NCI-H187 (cell line): ENCODE results near the gene VRK1.
"Not testable (repeated sequence)": the region's sequence is repeated elsewhere in the genome, so short reads cannot be mapped to it uniquely, and the experiment has no call there.

ENCODE experiments used
- DNase-seq, 2 experiments: peaks; one replicate each; lab custom pipeline; 2025; lab: John Stamatoyannopoulos, UW

The VRK1 gene, protein sequence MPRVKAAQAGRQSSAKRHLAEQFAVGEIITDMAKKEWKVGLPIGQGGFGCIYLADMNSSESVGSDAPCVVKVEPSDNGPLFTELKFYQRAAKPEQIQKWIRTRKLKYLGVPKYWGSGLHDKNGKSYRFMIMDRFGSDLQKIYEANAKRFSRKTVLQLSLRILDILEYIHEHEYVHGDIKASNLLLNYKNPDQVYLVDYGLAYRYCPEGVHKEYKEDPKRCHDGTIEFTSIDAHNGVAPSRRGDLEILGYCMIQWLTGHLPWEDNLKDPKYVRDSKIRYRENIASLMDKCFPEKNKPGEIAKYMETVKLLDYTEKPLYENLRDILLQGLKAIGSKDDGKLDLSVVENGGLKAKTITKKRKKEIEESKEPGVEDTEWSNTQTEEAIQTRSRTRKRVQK

DNA sequence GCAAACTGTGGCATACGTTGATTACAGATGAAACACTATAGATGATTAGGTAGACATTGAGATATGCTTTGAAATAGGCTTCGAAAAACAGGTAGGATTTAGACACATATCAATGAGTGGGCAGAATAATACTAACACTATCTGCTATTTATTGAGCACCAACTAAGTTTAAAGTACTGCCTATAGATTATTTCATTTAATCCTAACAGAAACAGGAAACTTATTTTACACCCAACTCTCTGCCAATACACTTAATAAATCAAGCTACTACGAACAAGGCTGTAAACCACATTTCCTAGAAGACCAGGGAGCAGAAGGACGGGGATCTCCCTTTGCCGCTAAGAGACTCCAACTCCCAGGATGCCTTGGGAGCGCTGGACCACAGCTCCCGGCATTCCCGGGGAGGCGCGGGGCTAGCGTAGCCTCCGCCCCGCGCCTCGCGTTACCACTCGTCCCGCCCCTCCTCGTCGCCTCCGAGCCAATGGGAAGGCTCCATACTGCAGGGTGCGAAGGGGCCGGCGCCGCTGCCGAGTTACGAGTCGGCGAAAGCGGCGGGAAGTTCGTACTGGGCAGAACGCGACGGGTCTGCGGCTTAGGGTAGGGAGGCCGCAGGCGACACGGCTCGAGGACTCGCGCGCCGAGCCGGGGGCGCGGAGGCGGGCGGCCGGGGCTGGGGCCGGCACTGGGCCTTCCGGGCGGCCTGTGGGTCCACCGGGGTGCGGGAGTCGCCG lies at the start of gene VRK1:
VRK1 (plus strand) TSS at position 532 of the 731 bp plus-strand sequence. CDS start 36,090 bp downstream, outside the sequence.
- peak; percentile 93 to 98 for DNase-seq

DNA sequence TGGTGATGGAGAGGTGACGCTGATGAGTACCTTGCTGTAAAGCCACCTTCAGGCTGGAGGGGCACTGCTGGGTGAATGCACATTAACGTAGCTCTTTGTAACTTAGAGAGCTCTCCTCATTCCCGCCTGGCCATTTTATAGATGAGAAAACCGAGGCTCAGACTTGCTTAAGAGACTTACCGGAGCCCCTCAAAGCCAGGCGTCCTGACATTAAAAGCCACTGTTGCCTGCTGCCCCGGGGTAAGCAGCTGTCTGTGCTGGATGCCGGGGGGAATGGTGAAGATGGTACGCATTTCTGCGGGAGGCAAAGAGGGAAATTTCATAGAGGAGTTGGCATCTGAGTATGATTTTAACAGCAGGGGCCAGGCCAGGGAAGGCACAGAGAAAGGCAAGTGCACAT lies 49.6 kb upstream of the VRK1 start:
- DNase-seq, result no peak

DNA sequence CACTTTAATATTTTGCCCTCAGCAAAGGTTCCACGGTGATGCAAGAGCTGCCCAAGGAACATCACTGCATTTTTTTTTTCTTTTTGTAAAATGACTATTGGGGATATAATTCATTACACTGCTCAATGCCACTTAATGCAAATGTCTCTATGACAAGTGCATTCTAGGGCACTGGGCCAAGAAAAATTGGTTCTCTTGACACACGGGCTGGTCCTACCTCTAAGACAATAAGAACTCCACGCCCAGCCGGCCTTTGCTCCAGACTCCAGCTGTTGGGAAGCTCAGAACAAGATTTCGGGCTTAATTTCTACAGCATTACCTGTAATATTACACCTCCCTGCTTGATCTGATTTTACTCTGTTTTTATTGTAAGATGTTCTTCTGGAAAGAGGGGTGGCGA lies 48.8 kb upstream of the VRK1 start:
- peak; percentile 46 to 76 for DNase-seq

DNA sequence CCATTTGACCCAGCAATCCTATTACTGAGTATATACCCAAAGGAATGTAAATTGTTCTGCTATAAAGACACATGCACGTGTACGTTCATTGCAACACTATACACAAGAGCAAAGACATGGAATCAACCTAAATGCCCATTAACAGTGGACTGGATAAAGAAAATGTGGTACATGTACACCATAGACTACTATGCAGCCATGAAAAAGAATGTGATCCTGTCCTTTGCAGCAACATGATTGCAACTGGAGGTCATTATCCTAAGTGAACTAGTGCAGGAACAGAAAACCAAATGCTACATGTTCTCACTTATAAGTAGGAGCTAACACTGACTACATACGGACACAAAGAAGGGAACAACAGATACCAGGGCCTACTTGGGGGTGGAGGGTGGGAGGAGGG lies 45.7 kb upstream of the VRK1 start:
- DNase-seq, result no peak

DNA sequence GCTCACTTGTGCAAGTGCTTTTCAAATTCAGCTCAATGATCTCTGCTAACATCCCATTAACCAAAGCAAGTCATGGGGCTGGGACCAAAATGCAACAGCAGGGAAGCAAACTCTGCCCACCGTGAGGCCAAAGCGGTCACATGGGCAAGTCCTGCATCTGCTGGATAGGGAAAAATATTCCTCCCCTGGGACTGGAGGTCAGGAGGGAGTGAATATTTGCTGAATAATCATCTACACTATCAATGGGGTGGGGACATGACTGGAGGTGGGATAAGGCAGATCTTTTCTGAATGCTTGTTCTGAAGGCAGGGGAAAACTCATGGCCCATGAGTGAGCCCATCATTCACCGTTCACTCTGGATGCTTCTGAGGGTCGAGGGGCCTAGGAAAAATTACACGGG lies 45.1 kb upstream of the VRK1 start:
- DNase-seq, result no peak

DNA sequence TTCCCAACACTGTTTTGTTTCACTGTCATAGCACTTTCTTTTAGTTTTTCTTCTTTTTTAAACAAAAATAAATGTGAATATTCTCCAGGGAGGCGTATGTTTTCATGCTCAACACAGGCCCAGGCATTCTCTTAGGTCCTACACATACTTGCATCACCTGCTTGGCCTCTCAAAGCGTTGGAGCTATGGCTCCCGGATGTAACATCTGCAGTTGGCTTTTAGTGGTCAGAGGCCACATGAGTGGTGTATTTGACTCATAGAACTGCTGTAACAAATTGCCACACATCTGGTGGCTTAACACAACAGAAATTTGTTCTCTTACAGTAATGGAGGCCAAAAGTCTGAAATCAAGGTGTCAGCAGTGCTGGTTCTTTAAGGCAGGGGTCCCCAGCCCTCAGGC lies 44.6 kb upstream of the VRK1 start:
- no peak for DNase-seq

DNA sequence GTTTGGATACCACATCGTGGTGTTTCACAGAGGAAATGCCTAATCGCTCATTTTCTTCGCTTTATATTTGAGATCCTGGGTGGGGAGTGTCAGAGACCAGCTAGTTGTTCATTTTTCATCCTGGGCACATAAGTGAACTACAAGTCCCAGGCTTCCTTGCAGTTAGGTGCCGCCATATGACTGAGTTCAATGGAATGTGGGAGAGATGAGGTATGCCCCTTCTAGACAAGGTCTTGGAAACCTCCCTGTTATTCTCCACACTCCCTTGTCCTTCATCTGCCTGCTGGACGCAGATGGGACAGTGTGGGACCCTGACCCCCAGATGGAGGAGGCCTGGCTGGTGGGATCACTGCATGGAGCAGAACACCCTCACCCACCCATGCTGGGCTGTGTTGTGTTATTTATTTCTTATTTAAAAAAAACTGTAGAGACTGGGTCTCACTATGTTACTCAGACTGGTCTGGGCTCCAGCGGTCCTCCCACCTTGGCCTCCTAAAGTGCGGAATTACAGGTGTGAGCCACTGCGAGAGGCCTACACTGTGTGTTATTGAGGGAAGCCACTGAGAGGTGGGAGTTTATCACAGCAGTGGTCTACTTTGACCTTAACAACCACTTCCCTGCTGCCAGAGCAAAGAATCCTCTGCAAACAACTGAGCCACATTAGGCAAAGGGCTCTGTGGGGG lies 42.9 kb upstream of the VRK1 start:
- DNase-seq, result no peak

DNA sequence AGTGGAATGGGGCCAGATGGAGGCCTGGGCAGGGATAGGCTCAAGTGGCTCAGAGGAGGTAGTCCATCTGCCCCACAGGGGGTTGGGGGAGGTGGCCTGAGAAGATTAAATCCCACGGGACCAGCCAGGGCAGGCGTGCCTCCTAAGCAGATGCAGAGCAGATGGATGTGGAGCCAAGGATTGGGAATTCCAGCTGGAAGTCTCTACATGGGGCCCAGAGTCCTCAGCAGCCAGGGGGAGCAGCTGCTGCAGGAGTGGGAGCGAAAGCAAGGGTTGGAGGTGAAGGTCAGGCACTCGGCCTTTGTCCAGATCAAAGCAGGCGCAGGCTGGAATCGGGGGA lies 42.4 kb upstream of the VRK1 start:
- no peak for DNase-seq

DNA sequence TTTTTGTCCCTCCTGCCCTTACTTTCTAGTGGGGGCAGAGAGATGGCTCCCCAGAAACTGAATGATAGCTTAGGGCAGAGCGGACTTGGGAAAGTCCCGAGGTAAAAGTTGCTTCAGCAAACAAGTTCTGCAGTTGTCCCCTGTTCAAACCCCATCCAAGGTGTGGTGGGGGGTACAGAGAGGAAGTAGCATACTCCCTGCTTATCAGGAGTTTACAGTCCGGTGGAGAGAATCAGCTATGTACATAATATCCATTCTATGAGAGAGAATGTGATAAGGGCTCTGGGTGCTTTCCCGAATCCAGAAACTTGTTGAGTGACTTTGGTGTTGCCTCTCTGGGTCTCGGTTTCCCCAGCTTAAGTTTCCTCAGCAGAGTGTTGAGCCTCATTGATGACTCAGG lies 40.4 kb upstream of the VRK1 start:
- DNase-seq, result no peak

DNA sequence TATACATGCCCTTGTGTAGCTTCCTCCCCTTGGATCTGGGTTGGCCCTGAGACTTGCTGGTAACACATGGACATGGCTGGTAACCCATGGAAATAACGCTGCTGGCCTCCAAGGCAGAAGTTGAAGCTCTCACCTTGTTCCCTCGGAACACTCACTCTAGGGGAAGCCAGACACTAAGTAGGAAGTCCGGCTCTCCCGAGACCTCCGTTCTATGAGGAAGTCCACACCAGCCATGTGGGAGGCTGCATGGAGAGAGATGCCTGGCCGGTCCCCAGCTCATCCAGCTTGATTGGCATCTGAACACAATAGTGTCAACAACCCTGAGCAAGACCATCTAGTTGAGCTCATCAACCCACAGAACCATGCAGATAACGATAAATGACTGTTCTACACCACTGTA lies 39.7 kb upstream of the VRK1 start:
- no peak for DNase-seq

DNA sequence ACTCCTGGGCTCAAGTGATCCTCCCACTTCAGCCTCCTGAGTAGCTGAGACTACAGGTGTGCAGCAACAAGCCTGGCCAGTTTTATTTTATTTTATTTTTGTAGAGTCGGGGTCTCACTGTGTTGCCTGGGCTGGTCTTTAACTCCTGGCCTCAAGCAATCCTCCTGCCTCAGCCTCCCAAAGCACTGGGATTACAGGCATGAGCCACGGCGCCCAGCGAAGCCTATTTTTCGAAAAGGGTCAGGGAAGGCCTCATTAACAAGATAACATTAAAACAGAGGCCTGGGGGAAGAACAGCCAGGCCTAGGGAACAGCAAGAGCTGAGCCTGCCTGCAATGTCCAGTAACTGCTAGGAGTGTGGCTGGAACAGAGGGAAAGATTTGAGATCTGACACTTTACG lies 36.1 kb upstream of the VRK1 start:
- DNase-seq, result no peak

DNA sequence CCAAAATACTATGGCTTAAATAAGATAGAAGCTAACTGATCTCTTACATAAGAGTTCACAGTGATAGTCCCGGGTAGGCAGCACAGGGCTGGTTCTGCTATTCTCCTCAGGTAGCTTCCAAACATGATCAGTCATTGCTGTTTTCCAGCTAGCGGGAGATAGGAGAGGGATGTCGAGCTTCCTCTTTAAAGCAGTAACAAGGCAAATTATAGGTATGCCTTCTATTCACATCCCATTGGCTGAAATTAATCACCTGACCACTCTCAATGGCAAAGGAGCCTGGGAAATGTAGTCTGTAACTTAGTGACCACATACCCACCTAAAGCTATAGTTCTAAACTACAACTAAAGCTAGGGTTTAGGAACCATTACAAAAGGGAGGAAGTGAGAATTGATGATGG lies 34.5 kb upstream of the VRK1 start:
- DNase-seq, result peak; percentile 33 to 55

DNA sequence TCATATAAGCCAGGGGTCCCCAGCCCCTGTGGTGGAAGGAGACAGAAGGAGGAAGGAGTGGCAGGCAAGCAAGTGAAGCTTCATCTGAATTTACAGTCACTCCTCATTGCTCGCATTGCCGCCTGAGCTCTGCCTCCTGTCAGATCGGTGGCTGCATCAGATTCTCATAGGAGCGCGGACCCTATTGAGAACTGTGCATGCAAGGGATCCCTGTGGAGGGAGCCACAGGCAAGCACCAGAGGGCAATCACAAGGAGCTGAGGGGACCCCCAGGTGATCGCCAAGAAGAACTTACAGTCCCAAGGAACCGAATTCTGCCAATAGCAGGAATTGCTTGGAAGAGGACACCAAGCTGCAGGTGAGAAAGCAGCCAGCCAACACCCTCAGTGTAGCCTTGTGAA lies 33.2 kb upstream of the VRK1 start:
- DNase-seq, result no peak

DNA sequence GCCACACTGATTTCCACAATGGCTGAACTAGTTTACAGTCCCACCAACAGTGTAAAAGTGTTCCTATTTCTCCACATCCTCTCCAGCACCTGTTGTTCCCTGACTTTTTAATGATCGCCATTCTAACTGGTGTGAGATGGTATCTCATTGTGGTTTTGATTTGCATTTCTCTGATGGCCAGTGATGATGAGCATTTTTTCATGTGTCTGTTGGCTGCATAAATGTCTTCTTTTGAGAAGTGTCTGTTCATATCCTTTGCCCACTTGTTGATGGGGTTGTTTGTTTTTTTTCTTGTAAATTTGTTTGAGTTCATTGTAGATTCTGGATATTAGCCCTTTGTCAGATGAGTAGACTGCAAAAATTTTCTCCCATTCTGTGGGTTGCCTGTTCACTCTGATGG lies 32.0 kb upstream of the VRK1 start:
- not testable (repeated sequence) for DNase-seq

DNA sequence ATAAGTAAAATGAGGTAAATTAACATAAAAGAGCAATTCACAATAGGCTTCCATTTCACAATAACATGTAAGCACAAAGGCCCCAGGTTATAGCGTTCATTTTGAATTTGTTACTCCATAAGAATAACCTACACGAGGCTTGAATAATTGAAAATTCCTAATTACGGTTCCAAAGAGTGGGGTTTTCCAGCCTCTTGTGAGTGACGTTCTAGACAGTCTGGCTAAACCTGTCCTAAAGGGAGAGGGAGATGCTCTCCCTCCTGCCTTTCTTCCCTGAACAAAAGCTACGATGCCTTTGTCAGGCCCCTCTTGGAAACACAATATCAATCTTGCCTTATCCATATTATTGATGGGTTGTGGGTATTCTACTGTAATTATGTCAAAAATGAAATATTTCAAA lies 24.3 kb upstream of the VRK1 start:
- no peak for DNase-seq

DNA sequence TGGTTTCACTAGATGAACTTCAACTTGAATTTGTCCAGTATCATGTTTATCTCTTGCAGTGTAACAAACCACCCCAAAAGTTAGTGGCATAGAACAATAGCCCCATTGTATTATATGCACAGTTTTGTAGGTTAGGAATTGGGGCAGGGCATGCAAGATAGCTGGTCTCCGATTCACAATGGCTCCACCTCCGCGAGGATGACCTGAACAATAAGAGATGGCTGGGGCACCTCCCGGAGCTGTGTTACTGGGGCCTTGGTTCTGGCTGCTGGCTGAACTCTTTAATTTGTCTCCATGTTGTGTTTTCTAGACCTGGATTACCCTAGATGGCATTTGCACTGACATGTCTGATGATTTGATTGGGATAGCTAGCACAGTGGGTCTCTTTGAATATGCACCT lies 20.4 kb upstream of the VRK1 start:
- DNase-seq, result no peak

DNA sequence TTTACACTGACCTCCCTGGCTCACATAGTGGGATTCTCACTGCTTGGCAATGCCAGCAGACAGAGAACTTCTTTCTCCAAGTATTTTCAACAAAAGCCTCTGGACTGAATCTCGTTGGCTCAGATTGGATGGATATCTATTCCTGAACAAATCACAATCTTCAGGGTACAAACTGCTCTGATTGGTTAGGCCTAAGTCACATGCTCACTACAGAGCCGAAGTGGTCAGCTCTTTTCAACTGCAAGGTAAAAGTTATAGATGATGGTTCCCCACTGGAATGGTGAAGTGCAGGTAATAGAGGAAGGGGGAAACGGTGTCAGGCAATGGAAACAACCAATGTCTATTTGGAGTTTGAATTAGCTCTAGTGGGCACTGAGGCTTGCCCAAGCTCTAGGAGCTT lies 16.7 kb upstream of the VRK1 start:
- DNase-seq, result no peak

DNA sequence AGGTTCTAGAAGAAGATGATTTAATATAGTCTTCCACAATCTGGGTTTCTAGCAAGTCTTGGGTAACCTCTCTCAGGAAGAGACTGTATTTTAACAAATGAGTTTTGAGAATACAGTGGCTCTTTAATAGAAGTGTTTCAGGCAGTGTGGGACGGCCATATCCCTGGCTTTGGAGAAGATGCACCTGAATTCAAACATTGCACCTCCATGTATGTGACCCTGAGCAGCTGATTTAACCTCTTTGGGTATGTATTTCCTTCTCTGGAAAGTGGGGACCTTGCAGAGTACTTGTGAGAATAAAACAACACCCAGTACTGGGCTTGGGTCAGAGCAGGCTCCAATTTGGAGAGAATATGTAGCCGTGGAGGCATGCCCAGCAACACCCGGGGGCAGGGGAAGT lies 15.8 kb upstream of the VRK1 start:
- no peak for DNase-seq

DNA sequence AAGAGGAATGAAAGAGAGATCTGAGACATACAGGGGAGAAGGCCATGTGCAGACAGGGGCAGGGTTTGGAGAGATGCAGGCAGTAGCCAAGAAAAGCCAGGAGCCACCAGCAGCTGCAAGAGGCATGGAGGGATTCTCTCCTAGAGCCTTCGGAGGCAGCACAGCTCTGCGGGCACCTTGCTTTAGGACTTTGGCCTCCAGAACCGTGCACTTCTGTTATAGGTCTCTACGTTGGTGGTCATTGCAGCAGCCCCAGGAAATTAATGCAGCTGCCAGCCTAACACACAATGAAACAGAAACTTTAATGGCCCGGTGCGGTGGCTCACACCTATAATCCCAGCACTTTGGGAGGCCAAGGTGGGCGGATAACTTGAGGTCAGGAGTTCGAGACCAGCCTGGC lies 14.7 kb upstream of the VRK1 start:
- DNase-seq, result no peak

DNA sequence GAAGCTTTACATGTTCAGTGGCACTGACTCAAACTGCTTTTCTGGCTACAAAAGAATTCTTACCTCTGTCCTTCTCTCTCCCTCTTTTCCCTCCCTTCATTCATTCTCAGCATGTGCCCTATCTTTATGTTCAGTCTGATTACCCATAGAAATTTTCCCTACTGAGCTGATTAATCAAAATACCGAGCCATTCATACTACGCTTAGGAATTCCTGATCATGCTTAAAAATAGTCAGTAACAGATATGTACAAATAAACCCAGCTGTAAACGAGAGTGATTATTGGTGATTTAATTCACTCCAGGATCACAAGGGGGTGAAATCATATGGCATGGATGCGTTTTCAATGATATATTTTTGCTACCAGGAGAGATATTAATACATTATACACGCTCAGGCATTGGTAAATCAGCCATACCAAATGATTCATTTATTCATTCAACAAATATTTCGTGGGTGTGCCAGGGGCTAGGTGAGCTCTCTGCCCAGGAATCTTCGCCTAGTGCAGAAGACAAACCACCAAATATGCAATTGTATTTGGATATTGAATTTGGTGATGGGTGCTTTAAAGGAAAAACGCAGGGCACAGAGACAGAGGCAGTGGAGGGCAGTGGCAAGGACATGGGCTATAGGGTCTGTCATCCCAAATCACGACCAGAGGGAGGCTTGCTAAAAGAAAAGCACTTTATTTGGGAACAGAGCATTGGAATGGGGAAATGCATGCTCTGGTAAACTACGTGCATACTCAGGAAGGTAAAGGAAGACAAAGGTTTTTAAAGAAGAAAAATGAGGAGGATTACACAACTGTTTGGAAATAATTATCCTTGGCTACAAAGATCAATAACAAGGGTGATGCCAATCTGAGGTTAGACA lies 13.9 kb upstream of the VRK1 start:
- DNase-seq, result no peak

DNA sequence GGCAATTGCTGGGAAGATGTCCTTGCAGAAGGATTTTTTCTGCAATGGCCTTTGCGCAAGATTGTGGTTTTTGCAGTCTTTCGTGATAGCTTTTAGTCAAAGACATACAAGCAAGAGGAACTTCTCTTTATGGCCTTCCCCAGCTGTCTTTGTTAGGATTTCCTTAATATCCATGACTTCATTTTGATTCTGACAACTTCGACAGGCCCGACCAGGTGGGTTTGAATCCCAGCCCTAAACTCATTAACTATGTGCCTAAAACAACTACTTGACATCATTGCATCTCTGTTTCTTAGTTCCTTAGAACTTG lies 13.3 kb upstream of the VRK1 start:
- no peak for DNase-seq

DNA sequence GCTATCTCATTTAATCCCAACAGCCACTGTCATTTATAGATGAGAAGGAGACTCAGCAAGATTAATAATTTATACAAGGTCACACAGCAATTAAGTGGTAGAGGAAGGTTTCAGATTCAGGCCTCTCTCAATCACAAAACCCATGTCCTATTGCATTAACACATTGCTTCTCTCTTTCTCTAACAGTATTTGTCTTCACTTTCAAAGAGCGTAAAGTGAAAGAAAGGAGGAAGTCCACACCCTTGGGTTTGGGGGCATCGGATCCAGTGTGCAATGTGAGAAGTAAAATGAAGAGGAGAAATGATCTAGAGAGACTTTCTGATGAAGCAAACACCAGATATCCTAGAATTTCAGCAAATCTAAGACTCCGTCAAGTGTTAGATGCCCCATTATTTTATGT lies 7.0 kb upstream of the VRK1 start:
- DNase-seq, result no peak
